AG10803 (cell line): Measurements from ENCODE around the gene SLC35C1.

Source experiments
- DNase-seq: peaks from one replicate; pipeline ENCODE4 v3.0.0; 2010; ENCODE audit warnings: low read depth
- H3K4me3 ChIP-seq: 2 replicates; pipeline ENCODE4 v1.5.1; 2011; ENCODE audit warnings: mild to moderate bottlenecking, low read length, control low read depth
- CTCF ChIP-seq: conservative IDR thresholded peaks from 2 replicates; pipeline ENCODE4 v1.5.1; 2011; ENCODE audit warnings: mild to moderate bottlenecking, low read length, control low read depth, inconsistent platforms

SLC35C1 gene

GRCh38 chr11:45779602-45780001 is 25.3 kb upstream of the SLC35C1 start:
- no peak for TF ChIP-seq CTCF
- no peak for DNase-seq
- H3K4me3 ChIP-seq = no peak overlapping the region

GRCh38 chr11:45786272-45786671 is 18.7 kb upstream of the SLC35C1 start:
- no peak overlapping the region for H3K4me3 ChIP-seq
- no peak for TF ChIP-seq CTCF
- DNase-seq = no peak

- no peak overlapping the region for H3K4me3 ChIP-seq
- DNase-seq = no peak
- no peak for TF ChIP-seq CTCF
Observed at GRCh38 chr11:45788887-45789286, 16.1 kb upstream of the SLC35C1 start.

- no peak overlapping the region for H3K4me3 ChIP-seq
- TF ChIP-seq CTCF = no peak
- no peak for DNase-seq
Observed at GRCh38 chr11:45791524-45791923, 13.4 kb upstream of the SLC35C1 start.

- DNase-seq = no peak
- no peak overlapping the region for H3K4me3 ChIP-seq
- no peak for TF ChIP-seq CTCF
Observed at GRCh38 chr11:45794169-45794568, 10.8 kb upstream of the SLC35C1 start.

GRCh38 chr11:45795379-45795778 is 9.6 kb upstream of the SLC35C1 start:
- TF ChIP-seq CTCF = no peak
- no peak overlapping the region for H3K4me3 ChIP-seq
- DNase-seq = no peak

- no peak for TF ChIP-seq CTCF
- H3K4me3 ChIP-seq = no peak overlapping the region
- no peak for DNase-seq
Observed at GRCh38 chr11:45796461-45796861, 8.5 kb upstream of the SLC35C1 start.
